Colonic mucosa (tissue), 4 donors: Measurements from ENCODE around the gene FTCD. TPM values are rescaled to one million over a fixed set of nuclear protein-coding genes. Genes with fewer than 3 reads are reported as not detected.
"Not testable (repeated sequence)": the region's sequence is repeated elsewhere in the genome, so short reads cannot be mapped to it uniquely, and the experiment has no call there.

Experiments used
- DNase-seq: peaks from one replicate; pipeline ENCODE4 v3.0.0-alpha.2; 2020
- H3K27ac ChIP-seq: fragments of 200-600 bp; one replicate; pipeline ENCODE4 v1.8.0; 2021
- H3K27me3 ChIP-seq: fragments of 200-600 bp; one replicate; pipeline ENCODE4 v1.8.0; 2021
- H3K36me3 ChIP-seq: fragments of 200-600 bp; one replicate; pipeline ENCODE4 v1.8.0; 2021
- H3K4me1 ChIP-seq: fragments of 200-600 bp; one replicate; pipeline ENCODE4 v1.8.0; 2021; ENCODE audit warnings: mild to moderate bottlenecking
- H3K4me3 ChIP-seq: fragments of 200-600 bp; one replicate; pipeline ENCODE4 v1.8.0; 2021
- H3K9ac ChIP-seq, 2 donors: one replicate each; pipeline ENCODE4 v1.7.0; 2013; ENCODE audit warnings: control low read depth in 2 of 2, low read depth in 2 of 2, low read length in 2 of 2
- H3K9me3 ChIP-seq: fragments of 200-600 bp; one replicate; pipeline ENCODE4 v1.8.0; 2021
- CTCF ChIP-seq: fragments of 200-600 bp; IDR thresholded peaks from one replicate; pipeline ENCODE4 v1.8.0; 2022; ENCODE audit warnings: antibody characterized with exemption, mild to moderate bottlenecking
- intact Hi-C: fragments of 100-400 bp; cut with DNase I; formaldehyde crosslinking; loops from one replicate; pipeline ENCODE4 v1.14.1; 2022
- total RNA-seq, 2 donors: library from RNA; stranded (reverse); fragmentation: NEBNext Ultra II Directional in 1 of 2; extraction: Animal tissue kit (Norgen Biotek cat#: 25700) in 1 of 2; gene quantifications; one replicate each; pipeline ENCODE4 v1.2.1, GENCODE V29; 2021
- donor health status: healthy.
- donor health status: DM: no; HTN: no; CAD: no.
- donor health status: DM: no; HTN: no; CAD: no.

FTCD gene
- total RNA-seq, 2 donors from 2014 or later, result 0.45 to 4.2 TPM

DNA sequence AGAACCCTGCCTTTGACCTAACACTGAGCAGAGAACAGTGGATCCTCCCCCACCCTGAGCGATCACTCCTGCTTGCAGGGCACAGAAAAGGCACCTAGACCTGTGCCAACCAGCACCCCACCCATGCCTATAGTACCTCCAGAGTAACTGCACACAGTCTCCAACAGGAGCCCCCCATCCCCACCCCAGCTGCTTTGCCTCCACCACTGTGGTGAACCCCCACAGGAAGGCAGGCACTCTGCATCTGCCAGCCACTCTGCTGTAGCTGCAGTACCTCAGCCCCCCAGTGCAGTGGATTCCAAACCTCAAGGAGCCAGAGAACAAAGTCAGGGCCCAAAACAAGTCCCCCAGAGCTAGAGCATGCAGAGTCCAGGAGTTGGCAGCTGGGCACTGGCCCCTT is 18.2 kb upstream of the FTCD start:
- Histone ChIP-seq H3K4me3 (no peak overlapping the region), H3K27ac (no peak overlapping the region)
- no peak for TF ChIP-seq CTCF

GRCh38 chr21:46172863-46173528 is 17.6 kb upstream of the FTCD start:
- TF ChIP-seq CTCF, result no peak
- Histone ChIP-seq H3K27me3 (no peaks in the 10 kb centered on the region), H3K36me3 (no peaks in the 10 kb centered on the region), H3K4me1 (no peaks in the 10 kb centered on the region), H3K4me3 (no peak overlapping the region), H3K9me3 (no peaks in the 10 kb centered on the region), H3K9ac (no peak overlapping the region), H3K27ac (no peak overlapping the region)
- intact Hi-C loops, result no loop called here
- peak; percentile 12 for DNase-seq

More for the DNA sequence above, 18.2 kb upstream of the FTCD start:
- Histone ChIP-seq H3K36me3 (no peaks in the 10 kb centered on the region), H3K9ac (no peak overlapping the region), H3K4me1 (no peaks in the 10 kb centered on the region), H3K27me3 (no peaks in the 10 kb centered on the region), H3K9me3 (no peaks in the 10 kb centered on the region)
- DNase-seq, result no peak
- intact Hi-C loops, result no loop called here

DNA sequence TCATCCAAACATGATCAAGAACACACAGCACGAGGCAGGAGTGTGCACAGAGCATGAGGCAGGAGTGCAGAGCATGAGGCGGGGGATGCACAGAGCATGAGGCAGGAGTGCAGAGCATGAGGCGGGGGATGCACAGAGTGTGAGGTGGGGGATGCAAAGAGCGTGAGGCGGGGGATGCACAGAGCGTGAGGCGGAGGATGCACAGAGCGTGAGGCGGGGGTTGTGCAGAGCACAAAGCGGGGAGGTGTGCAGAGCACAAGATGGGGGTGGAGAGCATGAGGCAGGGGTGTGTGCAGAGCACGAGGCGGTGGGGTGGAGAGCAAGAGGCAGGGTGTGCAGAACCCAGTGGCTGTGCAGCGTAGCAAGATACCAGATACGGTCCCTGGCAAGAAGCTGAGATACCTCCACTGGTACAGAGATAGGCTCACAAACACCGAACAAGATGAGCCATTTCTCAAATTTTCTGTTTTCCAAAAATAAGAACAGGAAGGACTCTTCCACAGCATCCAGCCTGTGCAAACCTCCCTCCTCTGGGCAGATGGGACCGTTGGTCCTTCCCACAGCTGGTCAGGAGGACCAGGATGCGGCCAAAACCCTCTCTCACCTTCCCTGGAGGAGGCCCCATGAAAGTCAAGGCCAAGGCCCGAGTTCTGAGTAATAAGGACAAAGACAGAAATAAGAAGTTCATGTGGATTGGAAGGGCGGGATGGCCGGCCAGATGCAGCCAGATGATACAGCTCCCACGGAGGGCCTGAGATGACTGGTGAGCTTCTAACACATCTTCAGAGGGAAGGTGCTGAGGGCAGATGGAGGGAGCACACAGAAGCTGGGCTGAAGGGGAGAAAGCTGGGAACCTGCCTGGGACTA is 16.9 kb upstream of the FTCD start:
- Histone ChIP-seq H3K27me3 (no peaks in the 10 kb centered on the region), H3K4me3 (no peak overlapping the region), H3K9me3 (no peaks in the 10 kb centered on the region), H3K36me3 (no peaks in the 10 kb centered on the region), H3K27ac (no peak overlapping the region), H3K9ac (no peak overlapping the region), H3K4me1 (no peaks in the 10 kb centered on the region)
- peak; percentile 12 for DNase-seq
- TF ChIP-seq CTCF, result no peak
- intact Hi-C loops, result no loop called here

DNA sequence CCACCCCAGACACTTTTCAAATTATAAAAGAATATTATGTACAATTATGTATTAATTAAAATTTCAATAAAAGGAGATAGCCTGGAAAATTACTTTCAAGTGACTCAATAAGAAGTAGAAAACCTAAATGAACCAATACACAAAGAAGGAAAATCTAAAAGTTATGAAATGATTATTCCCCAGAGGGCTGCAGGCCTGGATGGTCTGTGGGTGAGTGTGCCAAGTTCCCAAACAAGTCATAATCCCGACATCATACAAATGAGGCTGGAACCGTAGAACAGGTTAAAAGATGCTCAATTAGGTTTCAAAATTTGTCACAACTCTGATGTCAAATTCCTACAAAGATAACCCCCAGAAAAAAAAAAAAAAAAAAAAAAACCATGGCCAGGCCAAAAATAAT is 16.2 kb upstream of the FTCD start:
- Histone ChIP-seq H3K36me3 (no peaks in the 10 kb centered on the region), H3K27ac (no peak overlapping the region), H3K9me3 (no peaks in the 10 kb centered on the region), H3K4me1 (no peaks in the 10 kb centered on the region), H3K4me3 (no peak overlapping the region), H3K27me3 (no peaks in the 10 kb centered on the region), H3K9ac (no peak overlapping the region)
- DNase-seq, result no peak
- intact Hi-C loops, result no loop called here
- TF ChIP-seq CTCF, result no peak

- intact Hi-C loops, H3K27ac ChIP-seq, H3K36me3 ChIP-seq, DNase-seq, H3K4me3 ChIP-seq, H3K9ac ChIP-seq, H3K9me3 ChIP-seq, H3K4me1 ChIP-seq, H3K27me3 ChIP-seq: not testable (repeated sequence)
Observed at GRCh38 chr21:46170436-46171193, 15.2 kb upstream of the FTCD start.
